ENCODE measurements around the gene DUSP3. TPM values are rescaled to one million over a fixed set of nuclear protein-coding genes. Genes with fewer than 3 reads are reported as not detected.
"Not testable (repeated sequence)": the region's sequence is repeated elsewhere in the genome, so short reads cannot be mapped to it uniquely, and the experiment has no call there.

The DUSP3 gene
- total RNA-seq, 2 experiments from 2014 or later: 12.2 to 13.5 TPM

- no peaks in the 10 kb centered on the region for H3K9me3 Mint-ChIP-seq
- DNase-seq: no peak
- no peak overlapping the region for H3K27ac Mint-ChIP-seq
- no peak overlapping the region for H3K4me3 Mint-ChIP-seq
- H3K36me3 Mint-ChIP-seq (ENCODE audit: low read depth): no peaks in the 10 kb centered on the region
- CTCF ChIA-PET: interaction anchor here (0.6 kb wide), 1 partner anchor 26 kb away, joined by 3 read pairs; no protein-coding TSS in a partner anchor
- intact Hi-C loops (cut with micrococcal nuclease): no loop called here
- peaks cover 3% of the 10 kb centered on the region for H3K27me3 Mint-ChIP-seq (ENCODE audit: low read depth)
- H3K4me1 Mint-ChIP-seq (ENCODE audit: low read depth): no peaks in the 10 kb centered on the region
These were observed 35.2 kb upstream of the DUSP3 start for GRCh38 chr17:43814026-43814425.

- intact Hi-C loops (cut with micrococcal nuclease): no loop called here
- H3K27ac Mint-ChIP-seq: no peak overlapping the region
- no peak for DNase-seq
- no peaks in the 10 kb centered on the region for H3K36me3 Mint-ChIP-seq (ENCODE audit: low read depth)
- CTCF ChIA-PET: no interaction called here
- H3K27me3 Mint-ChIP-seq (ENCODE audit: low read depth): peaks cover 3% of the 10 kb centered on the region
- no peaks in the 10 kb centered on the region for H3K9me3 Mint-ChIP-seq
- H3K4me3 Mint-ChIP-seq: no peak overlapping the region
- H3K4me1 Mint-ChIP-seq (ENCODE audit: low read depth): no peaks in the 10 kb centered on the region
These were observed 34.6 kb upstream of the DUSP3 start for GRCh38 chr17:43813386-43813785.

- intact Hi-C loops (cut with micrococcal nuclease): no loop called here
- no peak for DNase-seq
- H3K27ac Mint-ChIP-seq: no peak overlapping the region
These were observed 33.9 kb upstream of the DUSP3 start for GRCh38 chr17:43812396-43813265.

GRCh38 chr17:43810823-43811222 is 32.0 kb upstream of the DUSP3 start:
- CTCF ChIA-PET: interaction anchor here (0.6 to 1.2 kb wide), 2 partner anchors 36 to 107 kb away, joined by 5 to 7 read pairs; partner anchors contain the start of gene CD300LG
- H3K4me3 Mint-ChIP-seq: no peak overlapping the region
- no peak overlapping the region for H3K27ac Mint-ChIP-seq
- intact Hi-C loops (cut with micrococcal nuclease): no loop called here
- H3K36me3 Mint-ChIP-seq (ENCODE audit: low read depth): no peaks in the 10 kb centered on the region
- H3K4me1 Mint-ChIP-seq (ENCODE audit: low read depth): no peaks in the 10 kb centered on the region
- H3K9me3 Mint-ChIP-seq: no peaks in the 10 kb centered on the region
- H3K27me3 Mint-ChIP-seq (ENCODE audit: low read depth): peaks cover 6% of the 10 kb centered on the region
- no peak for DNase-seq

More at GRCh38 chr17:43812396-43813265, 33.9 kb upstream of the DUSP3 start:
- H3K4me3 Mint-ChIP-seq: no peak overlapping the region
- no peaks in the 10 kb centered on the region for H3K9me3 Mint-ChIP-seq
- CTCF ChIA-PET: no interaction called here
- H3K36me3 Mint-ChIP-seq (ENCODE audit: low read depth): no peaks in the 10 kb centered on the region
- peaks cover 3% of the 10 kb centered on the region for H3K27me3 Mint-ChIP-seq (ENCODE audit: low read depth)
- H3K4me1 Mint-ChIP-seq (ENCODE audit: low read depth): no peaks in the 10 kb centered on the region

GRCh38 chr17:43810226-43810715 is 31.5 kb upstream of the DUSP3 start:
- Mint-ChIP-seq H3K27me3 (ENCODE audit: low read depth) (peaks cover 6% of the 10 kb centered on the region), H3K4me3 (no peak overlapping the region)

GRCh38 chr17:43809121-43809520 is 30.3 kb upstream of the DUSP3 start:
- Mint-ChIP-seq H3K27me3 (ENCODE audit: low read depth) (peaks cover 6% of the 10 kb centered on the region), H3K27ac (no peak overlapping the region), H3K4me1 (ENCODE audit: low read depth) (no peaks in the 10 kb centered on the region), H3K9me3 (no peaks in the 10 kb centered on the region), H3K4me3 (no peak overlapping the region), H3K36me3 (ENCODE audit: low read depth) (no peaks in the 10 kb centered on the region)
- no peak for DNase-seq
- CTCF ChIA-PET: interaction anchor here (1.1 kb wide), 1 partner anchor 114 kb away, joined by 3 read pairs; no protein-coding TSS in a partner anchor
- intact Hi-C loops (cut with micrococcal nuclease): no loop called here

More at GRCh38 chr17:43810226-43810715, 31.5 kb upstream of the DUSP3 start:
- no peak overlapping the region for H3K27ac Mint-ChIP-seq
- intact Hi-C loops (cut with micrococcal nuclease): no loop called here
- DNase-seq: no peak
- H3K36me3 Mint-ChIP-seq (ENCODE audit: low read depth): no peaks in the 10 kb centered on the region
- H3K9me3 Mint-ChIP-seq: no peaks in the 10 kb centered on the region
- no peaks in the 10 kb centered on the region for H3K4me1 Mint-ChIP-seq (ENCODE audit: low read depth)
- CTCF ChIA-PET: interaction anchor here (1.2 kb wide), 1 partner anchor 36 kb away, joined by 5 read pairs; the partner anchor contains the start of gene CD300LG

- no peak overlapping the region for H3K4me3 Mint-ChIP-seq
- no peaks in the 10 kb centered on the region for H3K36me3 Mint-ChIP-seq (ENCODE audit: low read depth)
- no peaks in the 10 kb centered on the region for H3K4me1 Mint-ChIP-seq (ENCODE audit: low read depth)
- DNase-seq: no peak
- intact Hi-C loops (cut with micrococcal nuclease): no loop called here
- H3K27ac Mint-ChIP-seq: no peak overlapping the region
- H3K9me3 Mint-ChIP-seq: no peaks in the 10 kb centered on the region
- H3K27me3 Mint-ChIP-seq (ENCODE audit: low read depth): peaks cover 6% of the 10 kb centered on the region
- CTCF ChIA-PET: interaction anchor here (0.6 to 1.2 kb wide), 4 partner anchors 48 to 237 kb away, joined by 3 to 4 read pairs (median 3); no protein-coding TSS in a partner anchor
These were observed 29.3 kb upstream of the DUSP3 start for GRCh38 chr17:43808076-43808475.

GRCh38 chr17:43805117-43805516 is 26.3 kb upstream of the DUSP3 start:
- CTCF ChIA-PET: no interaction called here
- Mint-ChIP-seq H3K9me3 (no peaks in the 10 kb centered on the region), H3K27me3 (ENCODE audit: low read depth) (peaks cover 11% of the 10 kb centered on the region), H3K27ac (no peak overlapping the region), H3K36me3 (ENCODE audit: low read depth) (no peaks in the 10 kb centered on the region), H3K4me1 (ENCODE audit: low read depth) (no peaks in the 10 kb centered on the region), H3K4me3 (no peak overlapping the region)
- intact Hi-C loops (cut with micrococcal nuclease): no loop called here
- no peak for DNase-seq

- Mint-ChIP-seq H3K27ac (no peak overlapping the region), H3K27me3 (ENCODE audit: low read depth) (peaks cover 8% of the 10 kb centered on the region), H3K4me3 (no peak overlapping the region), H3K4me1 (ENCODE audit: low read depth) (no peaks in the 10 kb centered on the region), H3K36me3 (ENCODE audit: low read depth) (no peaks in the 10 kb centered on the region), H3K9me3 (no peaks in the 10 kb centered on the region)
- CTCF ChIA-PET: interaction anchor here (0.7 kb wide), 1 partner anchor 42 kb away, joined by 5 read pairs; no protein-coding TSS in a partner anchor
- DNase-seq: no peak
- intact Hi-C loops (cut with micrococcal nuclease): no loop called here
These were observed 25.0 kb upstream of the DUSP3 start for GRCh38 chr17:43803758-43804157.

GRCh38 chr17:43801844-43802243 is 23.1 kb upstream of the DUSP3 start:
- H3K4me3 Mint-ChIP-seq: no peak overlapping the region
- no peaks in the 10 kb centered on the region for H3K9me3 Mint-ChIP-seq
- CTCF ChIA-PET: no interaction called here
- H3K27me3 Mint-ChIP-seq (ENCODE audit: low read depth): peaks cover 9% of the 10 kb centered on the region
- H3K4me1 Mint-ChIP-seq (ENCODE audit: low read depth): no peaks in the 10 kb centered on the region
- no peak for DNase-seq
- H3K27ac Mint-ChIP-seq: no peak overlapping the region
- intact Hi-C loops (cut with micrococcal nuclease): no loop called here
- no peaks in the 10 kb centered on the region for H3K36me3 Mint-ChIP-seq (ENCODE audit: low read depth)

GRCh38 chr17:43800736-43801135 is 22.0 kb upstream of the DUSP3 start:
- CTCF ChIA-PET: no interaction called here
- no peak for DNase-seq
- intact Hi-C loops (cut with micrococcal nuclease): no loop called here
- no peaks in the 10 kb centered on the region for H3K4me1 Mint-ChIP-seq (ENCODE audit: low read depth)
- peaks cover 9% of the 10 kb centered on the region for H3K27me3 Mint-ChIP-seq (ENCODE audit: low read depth)
- H3K9me3 Mint-ChIP-seq: no peaks in the 10 kb centered on the region
- H3K36me3 Mint-ChIP-seq (ENCODE audit: low read depth): no peaks in the 10 kb centered on the region
- no peak overlapping the region for H3K4me3 Mint-ChIP-seq
- no peak overlapping the region for H3K27ac Mint-ChIP-seq

GRCh38 chr17:43799047-43799446 is 20.3 kb upstream of the DUSP3 start:
- DNase-seq: no peak
- Mint-ChIP-seq H3K4me3 (no peak overlapping the region), H3K4me1 (ENCODE audit: low read depth) (no peaks in the 10 kb centered on the region), H3K9me3 (no peaks in the 10 kb centered on the region), H3K27me3 (ENCODE audit: low read depth) (peaks cover 10% of the 10 kb centered on the region), H3K36me3 (ENCODE audit: low read depth) (no peaks in the 10 kb centered on the region), H3K27ac (no peak overlapping the region)
- intact Hi-C loops (cut with micrococcal nuclease): no loop called here
- CTCF ChIA-PET: interaction anchor here (0.5 to 0.7 kb wide), 2 partner anchors 626 to 871 kb away, joined by 3 to 4 read pairs; no protein-coding TSS in a partner anchor

GRCh38 chr17:43798024-43798423 is 19.2 kb upstream of the DUSP3 start:
- CTCF ChIA-PET; H3K4me1 Mint-ChIP-seq (ENCODE audit: low read depth); H3K9me3 Mint-ChIP-seq; DNase-seq; H3K4me3 Mint-ChIP-seq; H3K36me3 Mint-ChIP-seq (ENCODE audit: low read depth); H3K27me3 Mint-ChIP-seq (ENCODE audit: low read depth); H3K27ac Mint-ChIP-seq; intact Hi-C loops (cut with micrococcal nuclease): not testable (repeated sequence)
